Colonic mucosa (tissue), 4 donors: ENCODE measurements around the gene TICAM2. TPM values are rescaled to one million over a fixed set of nuclear protein-coding genes. Genes with fewer than 3 reads are reported as not detected.
A peak's percentile ranks its signal among the peaks of the same experiment; 100 is the strongest.

Experiments used
- DNase-seq: peaks from one replicate; pipeline ENCODE4 v3.0.0-alpha.2; 2020
- H3K27ac ChIP-seq: fragments of 200-600 bp; one replicate; pipeline ENCODE4 v1.8.0; 2021
- H3K27me3 ChIP-seq: fragments of 200-600 bp; one replicate; pipeline ENCODE4 v1.8.0; 2021
- H3K36me3 ChIP-seq: fragments of 200-600 bp; one replicate; pipeline ENCODE4 v1.8.0; 2021
- H3K4me1 ChIP-seq: fragments of 200-600 bp; one replicate; pipeline ENCODE4 v1.8.0; 2021; ENCODE audit warnings: mild to moderate bottlenecking
- H3K4me3 ChIP-seq: fragments of 200-600 bp; one replicate; pipeline ENCODE4 v1.8.0; 2021
- H3K9ac ChIP-seq, 2 donors: one replicate each; pipeline ENCODE4 v1.7.0; 2013; ENCODE audit warnings: control low read depth in 2 of 2, low read depth in 2 of 2, low read length in 2 of 2
- H3K9me3 ChIP-seq: fragments of 200-600 bp; one replicate; pipeline ENCODE4 v1.8.0; 2021
- CTCF ChIP-seq: fragments of 200-600 bp; IDR thresholded peaks from one replicate; pipeline ENCODE4 v1.8.0; 2022; ENCODE audit warnings: antibody characterized with exemption, mild to moderate bottlenecking
- intact Hi-C: fragments of 100-400 bp; cut with DNase I; formaldehyde crosslinking; loops from one replicate; pipeline ENCODE4 v1.14.1; 2022
- total RNA-seq, 2 donors: library from RNA; stranded (reverse); fragmentation: NEBNext Ultra II Directional in 1 of 2; extraction: Animal tissue kit (Norgen Biotek cat#: 25700) in 1 of 2; gene quantifications; one replicate each; pipeline ENCODE4 v1.2.1, GENCODE V29; 2021
- donor health status: healthy.
- donor health status: DM: no; HTN: no; CAD: no.
- donor health status: DM: no; HTN: no; CAD: no.

Gene TICAM2
- total RNA-seq, 2 donors from 2014 or later, result 1.2 to 2.4 TPM

DNA sequence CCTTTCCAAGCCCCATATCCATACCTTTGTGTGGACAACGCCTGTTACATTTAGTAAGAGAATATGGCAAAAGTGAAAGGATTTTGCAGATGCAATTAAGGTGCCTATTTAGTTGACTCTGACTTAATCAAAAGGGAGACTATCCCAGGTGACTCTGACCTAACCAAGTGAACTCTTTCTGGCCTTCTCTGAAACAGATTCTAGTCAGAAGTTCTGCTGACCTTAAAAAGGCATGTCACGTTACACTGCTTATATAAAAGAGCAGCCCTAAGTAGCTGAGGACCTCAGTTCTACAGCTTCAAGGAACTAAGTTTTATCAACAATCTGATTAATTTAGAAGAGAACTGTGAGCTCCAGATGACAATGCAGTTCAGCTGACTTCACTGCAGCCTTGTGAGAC is 5.7 kb upstream of the TICAM2 start:
- H3K4me1 ChIP-seq, result no peaks in the 10 kb centered on the region
- no peak for TF ChIP-seq CTCF
- H3K4me3 ChIP-seq, result no peak overlapping the region
- H3K36me3 ChIP-seq, result no peaks in the 10 kb centered on the region
- no peaks in the 10 kb centered on the region for H3K9me3 ChIP-seq
- no peak for DNase-seq
- no peak overlapping the region for H3K27ac ChIP-seq
- intact Hi-C loops, result no loop called here
- H3K9ac ChIP-seq, result no peak overlapping the region
- no peaks in the 10 kb centered on the region for H3K27me3 ChIP-seq

- intact Hi-C loops, result no loop called here
- H3K9me3 ChIP-seq, result no peaks in the 10 kb centered on the region
- H3K27ac ChIP-seq, result no peak overlapping the region
- DNase-seq, result no peak
- no peaks in the 10 kb centered on the region for H3K36me3 ChIP-seq
- no peak for TF ChIP-seq CTCF
- no peak overlapping the region for H3K9ac ChIP-seq
- H3K4me1 ChIP-seq, result no peaks in the 10 kb centered on the region
- no peak overlapping the region for H3K4me3 ChIP-seq
- H3K27me3 ChIP-seq, result no peaks in the 10 kb centered on the region
Measured at GRCh38 chr5:115605436-115605835, 3.2 kb upstream of the TICAM2 start.

GRCh38 chr5:115602591-115603125 is 379 bp upstream of the TICAM2 start:
- H3K4me3 ChIP-seq, result peak overlapping the region; percentile 61
- no peaks in the 10 kb centered on the region for H3K36me3 ChIP-seq
- TF ChIP-seq CTCF, result no peak
- no peak for DNase-seq
- no peaks in the 10 kb centered on the region for H3K4me1 ChIP-seq
- no peaks in the 10 kb centered on the region for H3K9me3 ChIP-seq
- H3K27me3 ChIP-seq, result no peaks in the 10 kb centered on the region
- peak overlapping the region; percentile 76 to 94 for H3K9ac ChIP-seq
- peak overlapping the region; percentile 84 for H3K27ac ChIP-seq
- intact Hi-C loops, result no loop called here

DNA sequence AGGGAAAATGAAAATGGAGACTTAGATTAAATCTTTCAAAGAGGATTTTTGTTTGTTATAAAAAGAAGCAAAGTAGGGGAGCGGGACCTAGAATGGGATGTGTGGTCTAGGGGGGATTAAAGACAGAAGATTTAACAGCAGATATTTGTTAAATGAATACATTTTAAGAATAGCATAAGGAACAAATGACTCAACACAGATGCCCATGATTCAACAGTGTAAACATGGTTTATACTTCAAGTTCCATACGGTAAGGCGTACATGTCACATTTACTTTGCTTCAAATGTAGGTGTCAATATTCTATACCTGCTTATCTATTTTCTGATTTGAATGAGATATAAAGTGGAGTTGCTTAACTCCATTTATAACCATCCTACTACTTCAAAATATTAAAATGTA is 1.5 kb downstream of the TICAM2 start:
- Histone ChIP-seq H3K36me3 (no peaks in the 10 kb centered on the region), H3K9me3 (no peaks in the 10 kb centered on the region), H3K9ac (no peak overlapping the region), H3K4me3 (no peak overlapping the region), H3K4me1 (no peaks in the 10 kb centered on the region), H3K27me3 (no peaks in the 10 kb centered on the region), H3K27ac (no peak overlapping the region)
- TF ChIP-seq CTCF, result no peak
- intact Hi-C loops, result no loop called here
- no peak for DNase-seq

GRCh38 chr5:115599924-115600323 is 2.4 kb downstream of the TICAM2 start:
- H3K27me3 ChIP-seq, result no peaks in the 10 kb centered on the region
- H3K9ac ChIP-seq, result no peak overlapping the region
- no peaks in the 10 kb centered on the region for H3K4me1 ChIP-seq
- intact Hi-C loops, result no loop called here
- no peaks in the 10 kb centered on the region for H3K36me3 ChIP-seq
- H3K27ac ChIP-seq, result no peak overlapping the region
- TF ChIP-seq CTCF, result no peak
- DNase-seq, result no peak
- no peak overlapping the region for H3K4me3 ChIP-seq
- H3K9me3 ChIP-seq, result no peaks in the 10 kb centered on the region
